GM23248 (cell line): Measurements from ENCODE around the gene FGF1. TPM values are rescaled to one million over a fixed set of nuclear protein-coding genes. Genes with fewer than 3 reads are reported as not detected.

Experiments used
- DNase-seq: peaks from one replicate; pipeline ENCODE4 v3.0.0-alpha.2; 2015
- H2AFZ ChIP-seq: fragments of 200-600 bp; sonication (generic); 2 replicates; pipeline ENCODE4 v1.6.1; 2016; ENCODE audit warnings: antibody characterized with exemption
- H3F3A ChIP-seq: fragments of 200-600 bp; sonication (generic); 2 replicates; pipeline ENCODE4 v1.6.1; 2016; ENCODE audit warnings: mild to moderate bottlenecking, antibody characterized with exemption, mixed run types; ENCODE audit not compliant: insufficient read depth
- H3K27ac ChIP-seq: fragments of 200-600 bp; sonication (generic); 2 replicates; pipeline ENCODE4 v1.5.1; 2016; ENCODE audit warnings: mild to moderate bottlenecking
- H3K27me3 ChIP-seq: fragments of 200-600 bp; sonication (generic); replicated peaks from 2 replicates; pipeline ENCODE4 v1.6.1; 2016; ENCODE audit warnings: mild to moderate bottlenecking; ENCODE audit not compliant: insufficient read depth
- H3K36me3 ChIP-seq: fragments of 200-600 bp; sonication (generic); 2 replicates; pipeline ENCODE4 v1.6.1; 2016; ENCODE audit warnings: low read depth, mild to moderate bottlenecking
- H3K4me1 ChIP-seq: fragments of 200-600 bp; sonication (generic); 2 replicates; pipeline ENCODE4 v1.6.1; 2016; ENCODE audit warnings: mild to moderate bottlenecking; ENCODE audit not compliant: insufficient read depth
- H3K4me2 ChIP-seq: fragments of 200-600 bp; sonication (generic); one replicate; pipeline ENCODE4 v1.6.1; 2016; ENCODE audit warnings: mild to moderate bottlenecking; ENCODE audit not compliant: unreplicated experiment
- H3K4me3 ChIP-seq: fragments of 200-600 bp; sonication (generic); 2 replicates; pipeline ENCODE4 v1.5.1; 2016; ENCODE audit warnings: mild to moderate bottlenecking
- H3K79me2 ChIP-seq: fragments of 200-600 bp; sonication (generic); 2 replicates; pipeline ENCODE4 v1.6.1; 2016; ENCODE audit warnings: mild to moderate bottlenecking; ENCODE audit not compliant: insufficient read depth
- H3K9ac ChIP-seq: fragments of 200-600 bp; sonication (generic); 2 replicates; pipeline ENCODE4 v1.6.1; 2016; ENCODE audit warnings: mild to moderate bottlenecking
- H3K9me2 ChIP-seq: fragments of 200-600 bp; sonication (generic); 2 replicates; pipeline ENCODE4 v1.6.1; 2016; ENCODE audit warnings: mixed run types, mild to moderate bottlenecking, moderate library complexity; ENCODE audit not compliant: insufficient read depth
- H3K9me3 ChIP-seq: fragments of 200-600 bp; sonication (generic); one replicate; pipeline ENCODE4 v1.6.1; 2017; ENCODE audit warnings: low read depth
- H4K20me1 ChIP-seq: fragments of 200-600 bp; sonication (generic); 2 replicates; pipeline ENCODE4 v1.6.0; 2016; ENCODE audit not compliant: insufficient read depth
- EZH2 ChIP-seq: fragments of 200-600 bp; sonication (generic); IDR thresholded peaks from 2 replicates; pipeline ENCODE4 v1.6.1; 2018; ENCODE audit warnings: antibody characterized with exemption, mild to moderate bottlenecking; ENCODE audit not compliant: insufficient read depth, poor library complexity, severe bottlenecking
- EZH2phosphoT487 ChIP-seq: fragments of 200-600 bp; sonication (generic); IDR thresholded peaks from 2 replicates; pipeline ENCODE4 v1.6.1; 2018; ENCODE audit warnings: antibody characterized with exemption, moderate library complexity, mild to moderate bottlenecking, low read depth; ENCODE audit not compliant: insufficient read depth
- WGBS, 2 experiments: methylation state at CpG; one replicate each; pipeline ENCODE4 v1.1.6; 2015 to 2017; ENCODE audit warnings: low lambda C conversion rate in 2 of 2, low coverage in 1 of 2; ENCODE audit errors: missing lambda C conversion rate in 2 of 2; 5-methylcytosine and 5-hydroxymethylcytosine counted together
- in situ Hi-C: fragments of 300-500 bp; cut with MboI; formaldehyde crosslinking; loops from 2 replicates; pipeline ENCODE4 v1.15.0; 2020
- polyA plus RNA-seq: library from polyadenylated mRNA; unstranded; fragments of >200 nt; fragmentation: Nextera tagmentation; extraction: Ambion mirVana; gene quantifications from 2 replicates; pipeline ENCODE4 v1.2.1, GENCODE V29; 2016
- total RNA-seq: library from RNA; depleted of rRNA; stranded (reverse); fragments of >200 nt; shearing (Covaris generic); gene quantifications from 2 replicates; pipeline ENCODE4 v1.2.3, GENCODE V29; 2014

Gene FGF1
- total and polyA plus RNA-seq, 2 experiments from 2014 or later, result 13.8 to 29.6 TPM

DNA sequence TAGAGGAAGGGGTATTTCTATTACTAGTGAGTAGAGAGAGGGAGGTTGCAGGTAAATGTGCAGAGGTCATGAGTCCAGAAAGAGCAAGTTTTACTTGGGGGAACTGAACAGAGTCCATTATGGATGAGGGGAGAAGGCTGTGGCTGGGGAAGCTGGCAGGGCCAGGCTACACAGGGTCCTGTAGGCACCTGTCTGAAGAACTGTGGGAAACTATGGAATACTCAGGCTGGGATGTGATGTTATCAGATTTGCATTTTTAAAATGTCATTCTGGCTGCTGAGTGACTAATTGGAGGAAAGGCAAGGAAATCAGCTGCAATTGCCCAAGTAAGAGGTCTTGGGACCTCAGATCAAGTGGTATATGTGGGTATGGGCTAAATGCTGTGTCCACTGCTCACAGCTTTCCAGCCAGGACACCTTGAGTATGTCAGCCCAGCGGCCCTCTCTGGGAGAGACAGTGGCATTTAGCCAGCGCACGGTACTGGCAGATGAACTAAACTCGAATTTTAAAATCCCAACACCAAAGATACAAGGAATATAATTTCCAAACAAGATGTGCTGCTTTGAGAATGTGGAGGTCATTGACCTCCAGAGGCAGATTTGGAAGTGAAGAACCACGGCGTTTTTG lies 49.1 kb downstream of the FGF1 start:
- peaks cover 5% of the 10 kb centered on the region; the same call in 1 of the 2 replicates for H3K4me1 ChIP-seq
- H2AFZ ChIP-seq, result no peak overlapping the region
- 83 to 84% methylated on average over 6 of the region's 6 CpGs for WGBS, 2 experiments
- no peaks in the 10 kb centered on the region for H3K36me3 ChIP-seq
- no peaks in the 10 kb centered on the region for H3K79me2 ChIP-seq
- H3F3A ChIP-seq, result no peaks in the 10 kb centered on the region
- H3K4me2 ChIP-seq, result no peak overlapping the region
- no peak overlapping the region for H3K27ac ChIP-seq
- no peaks in the 10 kb centered on the region for H3K27me3 ChIP-seq
- in situ Hi-C loops, result no loop called here
- TF ChIP-seq EZH2 (no peak), EZH2phosphoT487 (no peak)
- no peak overlapping the region for H3K9ac ChIP-seq
- no peaks in the 10 kb centered on the region for H4K20me1 ChIP-seq
- no peaks in the 10 kb centered on the region for H3K9me3 ChIP-seq
- no peak for DNase-seq
- no peak overlapping the region for H3K4me3 ChIP-seq
- no peaks in the 10 kb centered on the region for H3K9me2 ChIP-seq

DNA sequence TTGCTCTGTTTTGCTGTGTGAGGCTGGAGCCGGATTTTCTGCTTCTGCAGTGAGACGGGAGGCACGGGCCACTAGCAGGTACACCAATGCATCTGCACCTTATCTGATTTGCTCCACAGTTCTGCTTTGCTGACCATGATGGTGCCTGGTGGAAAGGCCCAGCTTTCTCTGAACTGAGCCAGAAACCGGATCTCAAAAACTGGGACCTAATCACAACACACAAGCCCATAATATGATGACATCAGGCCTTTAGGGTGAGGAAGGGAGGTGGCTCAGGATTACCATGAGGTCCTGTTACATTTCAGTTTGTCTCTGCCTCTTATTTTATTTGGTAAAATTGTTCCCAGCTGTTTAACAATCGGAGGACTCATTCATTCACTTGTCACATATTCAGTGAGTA lies 49.8 kb downstream of the FGF1 start:
- no peak overlapping the region for H3K9ac ChIP-seq
- H3K9me3 ChIP-seq, result no peaks in the 10 kb centered on the region
- no peak for DNase-seq
- H3F3A ChIP-seq, result no peaks in the 10 kb centered on the region
- H3K79me2 ChIP-seq, result no peaks in the 10 kb centered on the region
- H4K20me1 ChIP-seq, result no peaks in the 10 kb centered on the region
- H3K36me3 ChIP-seq, result no peaks in the 10 kb centered on the region
- no peak overlapping the region for H3K4me3 ChIP-seq
- 79 to 86% methylated on average over 5 of the region's 5 CpGs for WGBS, 2 experiments
- H3K9me2 ChIP-seq, result no peaks in the 10 kb centered on the region
- H3K4me2 ChIP-seq, result no peak overlapping the region
- no peaks in the 10 kb centered on the region for H3K4me1 ChIP-seq
- H3K27ac ChIP-seq, result no peak overlapping the region
- in situ Hi-C loops, result no loop called here
- no peak for TF ChIP-seq EZH2phosphoT487
- no peak overlapping the region for H2AFZ ChIP-seq
- no peaks in the 10 kb centered on the region for H3K27me3 ChIP-seq

DNA sequence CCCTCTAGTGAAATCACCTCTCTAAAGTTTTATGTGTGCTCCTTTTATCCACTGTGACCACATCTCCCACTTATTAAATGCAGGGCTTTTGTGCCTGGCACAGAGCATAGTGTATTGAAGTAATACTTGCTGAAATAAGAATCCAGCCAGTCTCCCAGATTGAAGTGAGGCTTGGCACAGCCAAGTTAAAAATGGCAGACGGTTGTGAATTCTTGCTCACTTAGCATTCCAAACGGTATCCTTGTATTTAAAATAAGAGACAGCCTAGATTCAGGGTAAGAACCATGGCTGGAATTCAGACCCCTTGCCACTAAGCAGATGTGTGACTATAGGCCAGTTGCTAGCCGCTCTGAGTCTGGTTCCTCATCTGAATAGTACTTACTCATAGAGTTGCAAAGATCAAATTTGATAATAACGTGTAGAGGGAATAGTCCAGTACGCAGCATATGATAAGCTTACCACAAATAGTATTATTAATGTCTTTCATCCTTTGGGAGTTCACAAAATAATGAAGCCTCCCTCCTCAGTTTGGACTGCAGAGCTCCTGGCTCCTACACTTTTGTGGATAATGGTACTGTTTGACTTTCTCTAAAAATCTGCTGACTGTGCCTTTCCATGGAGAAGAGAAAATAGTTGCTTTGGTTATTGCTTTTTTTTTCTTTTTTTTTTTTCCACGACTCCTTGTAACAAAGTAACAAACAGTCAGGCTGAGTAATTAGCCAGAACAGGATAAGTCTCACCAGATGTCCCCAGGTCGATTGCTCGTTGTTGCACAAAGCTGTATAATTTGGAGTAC lies 51.5 kb downstream of the FGF1 start:
- H3K4me3 ChIP-seq, result no peak overlapping the region
- no peaks in the 10 kb centered on the region for H3K9me3 ChIP-seq
- DNase-seq, result no peak
- H3K27ac ChIP-seq, result no peak overlapping the region
- TF ChIP-seq EZH2, result no peak
- TF ChIP-seq EZH2phosphoT487, result no peak
- no peaks in the 10 kb centered on the region for H3K27me3 ChIP-seq
- H2AFZ ChIP-seq, result no peak overlapping the region
- H3K9me2 ChIP-seq, result no peaks in the 10 kb centered on the region
- H3F3A ChIP-seq, result no peaks in the 10 kb centered on the region
- H3K79me2 ChIP-seq, result no peaks in the 10 kb centered on the region
- WGBS, 2 experiments, result 58 to 60% methylated on average over 8 of the region's 8 CpGs
- in situ Hi-C loops, result no loop called here
- H3K36me3 ChIP-seq, result no peaks in the 10 kb centered on the region
- H4K20me1 ChIP-seq, result no peaks in the 10 kb centered on the region
- no peak overlapping the region for H3K9ac ChIP-seq
- no peaks in the 10 kb centered on the region for H3K4me1 ChIP-seq
- no peak overlapping the region for H3K4me2 ChIP-seq

GRCh38 chr5:142630927-142631539 lies 54.9 kb downstream of the FGF1 start:
- Histone ChIP-seq H3K9ac (no peak overlapping the region), H3K4me3 (no peak overlapping the region), H3K79me2 (no peaks in the 10 kb centered on the region), H3K36me3 (no peaks in the 10 kb centered on the region), H3K9me2 (no peaks in the 10 kb centered on the region), H4K20me1 (no peaks in the 10 kb centered on the region), H3K4me1 (peaks cover 14% of the 10 kb centered on the region), H3K4me2 (no peak overlapping the region), H3F3A (peaks cover 13% of the 10 kb centered on the region), H3K9me3 (no peaks in the 10 kb centered on the region), H3K27me3 (no peaks in the 10 kb centered on the region), H2AFZ (no peak overlapping the region), H3K27ac (no peak overlapping the region)
- no peak for DNase-seq
- TF ChIP-seq EZH2phosphoT487 (no peak), EZH2 (no peak)
- in situ Hi-C loops, result no loop called here
- 76 to 83% methylated on average over 7 of the region's 7 CpGs for WGBS, 2 experiments
